Activated B cell treated with CpG ODN at 0.5 μM for 24 hours (primary cell): ENCODE results near the gene GRIP1. TPM values are rescaled to one million over a fixed set of nuclear protein-coding genes. Genes with fewer than 3 reads are reported as not detected.

Experiments
- ATAC-seq: fragments of 200-7000 bp; cut with Tn5 transposase; one replicate; pipeline ENCODE4 v1.10.0; 2021; ENCODE audit warnings: low read depth, mild to moderate bottlenecking, moderate library complexity
- CTCF ChIA-PET: fragments of 350-600 bp; sonication (Branson Sonifier 250); formaldehyde crosslinking; loops from one replicate; lab custom pipeline; 2021; ENCODE audit warnings: antibody characterized with exemption; lab: Charles Lee
- POLR2A ChIA-PET: fragments of 350-600 bp; sonication (Branson Sonifier 250); formaldehyde crosslinking; loops from one replicate; lab custom pipeline; 2021; ENCODE audit warnings: antibody characterized with exemption; lab: Charles Lee
- DNase-seq: peaks from one replicate; pipeline ENCODE4 v3.0.0; 2022
- H3K27ac Mint-ChIP-seq: one replicate; pipeline ENCODE4 v1.8.0; 2020; ENCODE audit warnings: mixed read lengths
- H3K27me3 Mint-ChIP-seq: one replicate; pipeline ENCODE4 v1.8.0; 2021; ENCODE audit warnings: mixed read lengths
- H3K36me3 Mint-ChIP-seq: one replicate; pipeline ENCODE4 v1.8.0; 2021; ENCODE audit warnings: low read depth, mixed read lengths
- H3K4me1 Mint-ChIP-seq: one replicate; pipeline ENCODE4 v1.8.0; 2021; ENCODE audit warnings: mixed read lengths
- H3K4me3 Mint-ChIP-seq: one replicate; pipeline ENCODE4 v1.8.0; 2020; ENCODE audit warnings: mild to moderate bottlenecking, mixed read lengths
- H3K9me3 Mint-ChIP-seq: one replicate; pipeline ENCODE4 v1.8.0; 2020; ENCODE audit warnings: mixed read lengths
- CTCF ChIP-seq: fragments of 200-600 bp; IDR thresholded peaks from one replicate; pipeline ENCODE4 v1.8.0; 2022; ENCODE audit warnings: antibody characterized with exemption, mild to moderate bottlenecking
- intact Hi-C: fragments of 100-400 bp; cut with micrococcal nuclease; formaldehyde crosslinking; loops from one replicate; pipeline ENCODE4 v1.15.1; 2024
- total RNA-seq: library from RNA; stranded (reverse); gene quantifications from 2 replicates; pipeline ENCODE4 v1.2.3, GENCODE V29; 2022

Gene GRIP1
- total RNA-seq, 1 donor from 2014 or later: 0.49 TPM

GRCh38 chr12:66571361-66571915 is 107.4 kb downstream of the GRIP1 start:
- no peak for ATAC-seq
- no peak for TF ChIP-seq CTCF
- Mint-ChIP-seq H3K27me3 (no peaks in the 10 kb centered on the region), H3K4me3 (no peak overlapping the region), H3K4me1 (peaks cover under 1% of the 10 kb centered on the region), H3K9me3 (no peaks in the 10 kb centered on the region), H3K27ac (no peak overlapping the region), H3K36me3 (no peaks in the 10 kb centered on the region)
- DNase-seq: no peak
- CTCF ChIA-PET: no interaction called here
- intact Hi-C loops: no loop called here
- POLR2A ChIA-PET: no interaction called here

GRCh38 chr12:66563220-66563619 is 115.7 kb downstream of the GRIP1 start:
- no peaks in the 10 kb centered on the region for H3K27me3 Mint-ChIP-seq
- TF ChIP-seq CTCF: no peak
- no peaks in the 10 kb centered on the region for H3K36me3 Mint-ChIP-seq
- no peak overlapping the region for H3K27ac Mint-ChIP-seq
- H3K9me3 Mint-ChIP-seq: peaks cover 22% of the 10 kb centered on the region
- DNase-seq: no peak
- ChIA-PET CTCF (no interaction called here), POLR2A (no interaction called here)
- H3K4me1 Mint-ChIP-seq: peaks cover 5% of the 10 kb centered on the region
- no peak overlapping the region for H3K4me3 Mint-ChIP-seq
- intact Hi-C loops: no loop called here
- ATAC-seq: no peak

GRCh38 chr12:66555113-66555512 is 123.8 kb downstream of the GRIP1 start:
- ChIA-PET POLR2A (no interaction called here), CTCF (no interaction called here)
- Mint-ChIP-seq H3K4me1 (peaks cover 5% of the 10 kb centered on the region), H3K9me3 (peaks cover 2% of the 10 kb centered on the region), H3K27me3 (peaks cover 2% of the 10 kb centered on the region), H3K36me3 (no peaks in the 10 kb centered on the region), H3K4me3 (no peak overlapping the region), H3K27ac (no peak overlapping the region)
- ATAC-seq (no peak), DNase-seq (no peak)
- TF ChIP-seq CTCF: no peak
- intact Hi-C loops: no loop called here

GRCh38 chr12:66552716-66553115 is 126.2 kb downstream of the GRIP1 start:
- H3K4me1 Mint-ChIP-seq: peaks cover 23% of the 10 kb centered on the region
- DNase-seq (no peak), ATAC-seq (no peak)
- no peak overlapping the region for H3K4me3 Mint-ChIP-seq
- intact Hi-C loops: no loop called here
- TF ChIP-seq CTCF: no peak
- H3K27me3 Mint-ChIP-seq: peaks cover 2% of the 10 kb centered on the region
- POLR2A ChIA-PET: no interaction called here
- no peak overlapping the region for H3K27ac Mint-ChIP-seq
- CTCF ChIA-PET: no interaction called here
- no peaks in the 10 kb centered on the region for H3K36me3 Mint-ChIP-seq
- no peaks in the 10 kb centered on the region for H3K9me3 Mint-ChIP-seq

- Mint-ChIP-seq H3K4me3 (no peak overlapping the region), H3K9me3 (no peaks in the 10 kb centered on the region), H3K27me3 (no peaks in the 10 kb centered on the region), H3K27ac (no peak overlapping the region), H3K36me3 (no peaks in the 10 kb centered on the region), H3K4me1 (peaks cover 27% of the 10 kb centered on the region)
- CTCF ChIA-PET: no interaction called here
- no peak for DNase-seq
- intact Hi-C loops: no loop called here
- POLR2A ChIA-PET: interaction anchor here (0.7 kb wide), 1 partner anchor 569 kb away, joined by 6 read pairs; no protein-coding TSS in a partner anchor
- ATAC-seq: no peak
- no peak for TF ChIP-seq CTCF
Observed at GRCh38 chr12:66550626-66551025, 128.2 kb downstream of the GRIP1 start.
